ENCODE results near the gene MMP11. TPM values are rescaled to one million over a fixed set of nuclear protein-coding genes. Genes with fewer than 3 reads are reported as not detected.
A peak's percentile ranks its signal among the peaks of the same experiment; 100 is the strongest.

The MMP11 gene
- total RNA-seq, 2 experiments from 2014 or later: 2.1 to 2.4 TPM

- DNase-seq (no peak), ATAC-seq (ENCODE audit: low read depth) (no peak)
- H3K4me1 Mint-ChIP-seq: peaks cover 5% of the 10 kb centered on the region
- no peaks in the 10 kb centered on the region for H3K9me3 Mint-ChIP-seq
- POLR2A ChIA-PET: interaction anchor here (0.5 to 1.9 kb wide), 3 partner anchors 8 to 80 kb away, joined by 3 to 11 read pairs (median 3); partner anchors contain the start of genes SLC2A11 and SMARCB1
- peaks cover 11% of the 10 kb centered on the region for H3K27me3 Mint-ChIP-seq
- H3K4me3 Mint-ChIP-seq: no peak overlapping the region
- H3K36me3 Mint-ChIP-seq: no peaks in the 10 kb centered on the region
- H3K27ac Mint-ChIP-seq: no peak overlapping the region
Observed at GRCh38 chr22:23777776-23778576, 5.3 kb downstream of the MMP11 start.

- POLR2A ChIA-PET: interaction anchor here (1.9 kb wide), 1 partner anchor 8 kb away, joined by 11 read pairs; the partner anchor contains the start of gene SMARCB1
- ATAC-seq (ENCODE audit: low read depth) (no peak), DNase-seq (no peak)
- Mint-ChIP-seq H3K36me3 (no peaks in the 10 kb centered on the region), H3K9me3 (no peaks in the 10 kb centered on the region), H3K4me1 (peaks cover 3% of the 10 kb centered on the region), H3K27me3 (peaks cover 6% of the 10 kb centered on the region), H3K4me3 (no peak overlapping the region), H3K27ac (no peak overlapping the region)
Observed at GRCh38 chr22:23778577-23778900, 5.9 kb downstream of the MMP11 start.

GRCh38 chr22:23779083-23779482, 6.4 kb downstream of the MMP11 start:
- H3K9me3 Mint-ChIP-seq: no peaks in the 10 kb centered on the region
- DNase-seq (no peak), ATAC-seq (ENCODE audit: low read depth) (no peak)
- no peaks in the 10 kb centered on the region for H3K36me3 Mint-ChIP-seq
- POLR2A ChIA-PET: no interaction called here
- peaks cover 6% of the 10 kb centered on the region for H3K4me1 Mint-ChIP-seq
- H3K27ac Mint-ChIP-seq: no peak overlapping the region
- H3K27me3 Mint-ChIP-seq: peaks cover 5% of the 10 kb centered on the region
- H3K4me3 Mint-ChIP-seq: no peak overlapping the region

GRCh38 chr22:23779731-23780130, 7.1 kb downstream of the MMP11 start:
- no peak overlapping the region for H3K4me3 Mint-ChIP-seq
- peaks cover 12% of the 10 kb centered on the region for H3K4me1 Mint-ChIP-seq
- no peaks in the 10 kb centered on the region for H3K9me3 Mint-ChIP-seq
- no peaks in the 10 kb centered on the region for H3K36me3 Mint-ChIP-seq
- POLR2A ChIA-PET: no interaction called here
- DNase-seq (no peak), ATAC-seq (ENCODE audit: low read depth) (no peak)
- no peaks in the 10 kb centered on the region for H3K27me3 Mint-ChIP-seq
- peak overlapping the region; percentile 48 for H3K27ac Mint-ChIP-seq

- POLR2A ChIA-PET: no interaction called here
- Mint-ChIP-seq H3K36me3 (no peaks in the 10 kb centered on the region), H3K9me3 (no peaks in the 10 kb centered on the region), H3K27me3 (no peaks in the 10 kb centered on the region), H3K27ac (no peak overlapping the region), H3K4me1 (peaks cover 12% of the 10 kb centered on the region), H3K4me3 (no peak overlapping the region)
- no peak for DNase-seq
- ATAC-seq (ENCODE audit: low read depth): no peak
Observed at GRCh38 chr22:23780146-23780748, 7.6 kb downstream of the MMP11 start.

- Mint-ChIP-seq H3K27ac (no peak overlapping the region), H3K9me3 (no peaks in the 10 kb centered on the region), H3K27me3 (no peaks in the 10 kb centered on the region), H3K36me3 (no peaks in the 10 kb centered on the region), H3K4me1 (peaks cover 15% of the 10 kb centered on the region), H3K4me3 (no peak overlapping the region)
- POLR2A ChIA-PET: no interaction called here
- no peak for DNase-seq
- no peak for ATAC-seq (ENCODE audit: low read depth)
Observed at GRCh38 chr22:23781065-23781464, 8.4 kb downstream of the MMP11 start.

- no peak overlapping the region for H3K27ac Mint-ChIP-seq
- POLR2A ChIA-PET: interaction anchor here (1.5 kb wide), 1 partner anchor 113 kb away, joined by 4 read pairs; the partner anchor contains the start of gene MIF
- DNase-seq: no peak
- peaks cover 21% of the 10 kb centered on the region for H3K4me1 Mint-ChIP-seq
- no peaks in the 10 kb centered on the region for H3K27me3 Mint-ChIP-seq
- no peak for ATAC-seq (ENCODE audit: low read depth)
- no peaks in the 10 kb centered on the region for H3K36me3 Mint-ChIP-seq
- no peak overlapping the region for H3K4me3 Mint-ChIP-seq
- no peaks in the 10 kb centered on the region for H3K9me3 Mint-ChIP-seq
Observed at GRCh38 chr22:23781511-23782183, 9.0 kb downstream of the MMP11 start.

GRCh38 chr22:23782252-23782651, 9.6 kb downstream of the MMP11 start:
- Mint-ChIP-seq H3K27ac (peak overlapping the region; percentile 38), H3K4me1 (peaks cover 22% of the 10 kb centered on the region), H3K9me3 (no peaks in the 10 kb centered on the region), H3K36me3 (no peaks in the 10 kb centered on the region), H3K27me3 (no peaks in the 10 kb centered on the region), H3K4me3 (no peak overlapping the region)
- POLR2A ChIA-PET: interaction anchor here (1.5 kb wide), 1 partner anchor 112 kb away, joined by 4 read pairs; the partner anchor contains the start of gene MIF
- DNase-seq (no peak), ATAC-seq (ENCODE audit: low read depth) (no peak)

GRCh38 chr22:23782703-23783102, 10.1 kb downstream of the MMP11 start:
- peak overlapping the region; percentile 38 for H3K27ac Mint-ChIP-seq
- ATAC-seq (ENCODE audit: low read depth): no peak
- H3K9me3 Mint-ChIP-seq: no peaks in the 10 kb centered on the region
- H3K36me3 Mint-ChIP-seq: no peaks in the 10 kb centered on the region
- no peak overlapping the region for H3K4me3 Mint-ChIP-seq
- DNase-seq: no peak
- no peaks in the 10 kb centered on the region for H3K27me3 Mint-ChIP-seq
- peaks cover 24% of the 10 kb centered on the region for H3K4me1 Mint-ChIP-seq
- POLR2A ChIA-PET: interaction anchor here (0.6 to 1.5 kb wide), 2 partner anchors 12 to 112 kb away, joined by 3 to 4 read pairs; partner anchors contain the start of gene MIF

GRCh38 chr22:23783265-23784150, 10.9 kb downstream of the MMP11 start:
- Mint-ChIP-seq H3K36me3 (no peaks in the 10 kb centered on the region), H3K4me1 (peaks cover 31% of the 10 kb centered on the region)

GRCh38 chr22:23784215-23784732, 11.6 kb downstream of the MMP11 start:
- Mint-ChIP-seq H3K4me1 (peaks cover 34% of the 10 kb centered on the region), H3K36me3 (peaks cover under 1% of the 10 kb centered on the region), H3K27ac (peak overlapping the region; percentile 69), H3K9me3 (no peaks in the 10 kb centered on the region), H3K4me3 (peak overlapping the region; percentile 56), H3K27me3 (no peaks in the 10 kb centered on the region)
- POLR2A ChIA-PET: interaction anchor here (0.6 to 1.5 kb wide), 2 partner anchors 13 to 16 kb away, joined by 3 to 4 read pairs; partner anchors contain the start of gene CHCHD10
- no peak for ATAC-seq (ENCODE audit: low read depth)
- no peak for DNase-seq

More at GRCh38 chr22:23783265-23784150, 10.9 kb downstream of the MMP11 start:
- Mint-ChIP-seq H3K4me3 (no peak overlapping the region), H3K27me3 (no peaks in the 10 kb centered on the region), H3K9me3 (no peaks in the 10 kb centered on the region), H3K27ac (no peak overlapping the region)
- no peak for ATAC-seq (ENCODE audit: low read depth)
- POLR2A ChIA-PET: interaction anchor here (0.6 kb wide), 1 partner anchor 13 kb away, joined by 3 read pairs; no protein-coding TSS in a partner anchor
- DNase-seq: no peak

GRCh38 chr22:23786261-23786710, 13.6 kb downstream of the MMP11 start:
- H3K27me3 Mint-ChIP-seq: no peaks in the 10 kb centered on the region
- H3K4me3 Mint-ChIP-seq: peak overlapping the region; percentile 92
- peaks cover 7% of the 10 kb centered on the region for H3K36me3 Mint-ChIP-seq
- ATAC-seq (ENCODE audit: low read depth) (peak; percentile 28), DNase-seq (no peak)
- peaks cover 41% of the 10 kb centered on the region for H3K4me1 Mint-ChIP-seq
- peak overlapping the region; percentile 99 for H3K27ac Mint-ChIP-seq
- no peaks in the 10 kb centered on the region for H3K9me3 Mint-ChIP-seq
- POLR2A ChIA-PET: interaction anchor here (0.8 to 3.0 kb wide), 12 partner anchors 9 to 108 kb away, joined by 3 to 18 read pairs (median 6); partner anchors contain the start of genes C22orf15, MIF, MMP11 and SLC2A11
